Mesodermal cell (in vitro differentiated cells): ENCODE results near the gene MYZAP.

Experiments
- H3K27ac ChIP-seq: 2 replicates; pipeline ENCODE4 v1.7.0; 2013; ENCODE audit warnings: mild to moderate bottlenecking, low read depth, low read length, moderate library complexity; ENCODE audit not compliant: severe bottlenecking
- H3K36me3 ChIP-seq: 2 replicates; pipeline ENCODE4 v1.7.1; 2013; ENCODE audit warnings: mild to moderate bottlenecking, low read length, moderate library complexity; ENCODE audit not compliant: control insufficient read depth, insufficient read depth
- H3K4me1 ChIP-seq: one replicate; pipeline ENCODE4 v1.7.1; 2013; ENCODE audit warnings: mild to moderate bottlenecking, low read length; ENCODE audit not compliant: insufficient read depth, control insufficient read depth, poor library complexity, severe bottlenecking
- H3K4me3 ChIP-seq: 2 replicates; pipeline ENCODE4 v1.7.0; 2013; ENCODE audit warnings: low read length, control low read depth, mild to moderate bottlenecking; ENCODE audit not compliant: insufficient read depth, poor library complexity, severe bottlenecking; ENCODE audit errors: extremely low read depth
- H3K9me3 ChIP-seq: 2 replicates; pipeline ENCODE4 v1.7.1; 2013; ENCODE audit warnings: mild to moderate bottlenecking, low read length, moderate library complexity; ENCODE audit not compliant: control insufficient read depth
- WGBS, 2 experiments: methylation state at CpG; one replicate each; pipeline ENCODE4 v1.1.5; 2013; ENCODE audit warnings: missing lambda C conversion rate in 2 of 2; ENCODE audit not compliant: insufficient coverage in 2 of 2; 5-methylcytosine and 5-hydroxymethylcytosine counted together

Gene MYZAP

GRCh38 chr15:57726411-57726810 lies 134.7 kb downstream of the MYZAP start:
- Histone ChIP-seq H3K27ac (no peak overlapping the region), H3K9me3 (peaks cover 10% of the 10 kb centered on the region), H3K4me1 (no peaks in the 10 kb centered on the region), H3K36me3 (no peaks in the 10 kb centered on the region), H3K4me3 (no peak overlapping the region)
- WGBS, 2 experiments, result 95 to 96% methylated on average over 2 to 3 of the region's 3 CpGs

- Histone ChIP-seq H3K36me3 (no peaks in the 10 kb centered on the region), H3K4me1 (no peaks in the 10 kb centered on the region), H3K9me3 (peaks cover 10% of the 10 kb centered on the region), H3K27ac (no peak overlapping the region), H3K4me3 (no peak overlapping the region)
- 96 to 100% methylated on average over 3 to 4 of the region's 6 CpGs for WGBS, 2 experiments
Observed at GRCh38 chr15:57727031-57727430, 135.3 kb downstream of the MYZAP start.

- Histone ChIP-seq H3K4me3 (no peak overlapping the region), H3K36me3 (no peaks in the 10 kb centered on the region), H3K27ac (no peak overlapping the region), H3K9me3 (peaks cover 10% of the 10 kb centered on the region), H3K4me1 (no peaks in the 10 kb centered on the region)
- 96 to 98% methylated on average over 7 to 8 of the region's 8 CpGs for WGBS, 2 experiments
Observed at GRCh38 chr15:57728436-57728835, 136.7 kb downstream of the MYZAP start.

- Histone ChIP-seq H3K36me3 (no peaks in the 10 kb centered on the region), H3K4me3 (no peak overlapping the region), H3K27ac (no peak overlapping the region), H3K9me3 (no peaks in the 10 kb centered on the region), H3K4me1 (no peaks in the 10 kb centered on the region)
- WGBS, 2 experiments, result 100% methylated on average over 2 to 3 of the region's 5 CpGs
Observed at GRCh38 chr15:57730876-57731275, 139.2 kb downstream of the MYZAP start.

- no peak overlapping the region for H3K4me3 ChIP-seq
Observed at GRCh38 chr15:57731530-57732103, 139.9 kb downstream of the MYZAP start.

GRCh38 chr15:57732526-57733331 lies 141.0 kb downstream of the MYZAP start:
- Histone ChIP-seq H3K36me3 (no peaks in the 10 kb centered on the region), H3K4me3 (no peak overlapping the region), H3K9me3 (no peaks in the 10 kb centered on the region), H3K27ac (no peak overlapping the region), H3K4me1 (no peaks in the 10 kb centered on the region)
- WGBS, 2 experiments, result 23 to 39% methylated on average over 6 of the region's 12 CpGs

More at GRCh38 chr15:57731530-57732103, 139.9 kb downstream of the MYZAP start:
- Histone ChIP-seq H3K36me3 (no peaks in the 10 kb centered on the region), H3K4me1 (no peaks in the 10 kb centered on the region), H3K27ac (no peak overlapping the region), H3K9me3 (no peaks in the 10 kb centered on the region)
- 60 to 69% methylated on average over 4 of the region's 6 CpGs for WGBS, 2 experiments

- Histone ChIP-seq H3K27ac (no peak overlapping the region), H3K4me1 (no peaks in the 10 kb centered on the region), H3K36me3 (no peaks in the 10 kb centered on the region), H3K9me3 (no peaks in the 10 kb centered on the region), H3K4me3 (no peak overlapping the region)
- 86% methylated on average over 1 of the region's 2 CpGs; no CpG with 5 or more reads in 1 of the 2 experiments for WGBS, 2 experiments
Observed at GRCh38 chr15:57734860-57735259, 143.2 kb downstream of the MYZAP start.
